Esophagus muscularis mucosa (tissue), 4 donors: Measurements from ENCODE around the gene AP1S3. TPM values are rescaled to one million over a fixed set of nuclear protein-coding genes. Genes with fewer than 3 reads are reported as not detected.
"Not testable (repeated sequence)": the region's sequence is repeated elsewhere in the genome, so short reads cannot be mapped to it uniquely, and the experiment has no call there.

ENCODE experiments used
- DNase-seq: peaks from one replicate; pipeline ENCODE4 v3.0.0-alpha.2; 2017; ENCODE audit errors: extremely low spot score
- H3K27ac ChIP-seq, 4 donors: fragments of 200-600 bp; sonication (generic); replicated peaks in 1 of 4; 1 replicate in 3 of 4; 2 replicates in 1 of 4; pipeline ENCODE4 v1.5.1; 2016 to 2019; ENCODE audit warnings: mild to moderate bottlenecking in 1 of 4
- H3K27me3 ChIP-seq, 4 donors: fragments of 200-600 bp; sonication (generic); one replicate each; pipeline versions ENCODE4 v1.5.1 to v1.6.0; 2016 to 2019
- H3K36me3 ChIP-seq, 4 donors: fragments of 200-600 bp; sonication (generic); one replicate each; pipeline ENCODE4 v1.5.1; 2016 to 2019
- H3K4me1 ChIP-seq, 4 donors: fragments of 200-600 bp; sonication (generic); one replicate each; pipeline ENCODE4 v1.5.1; 2016 to 2019
- H3K4me3 ChIP-seq, 4 donors: fragments of 200-600 bp; sonication (generic); 1 replicate in 2 of 4; 2 replicates in 2 of 4; pipeline ENCODE4 v1.5.1; 2016 to 2019; ENCODE audit warnings: mild to moderate bottlenecking in 4 of 4, moderate library complexity in 1 of 4
- H3K9me3 ChIP-seq, 4 donors: fragments of 200-600 bp; sonication (generic); 1 replicate in 3 of 4; 2 replicates in 1 of 4; pipeline ENCODE4 v1.5.1; 2016 to 2019
- CTCF ChIP-seq, 3 experiments: fragments of 200-600 bp in 2 of 3; fragments of 450-650 bp in 1 of 3; sonication (generic) in 2 of 3; IDR thresholded peaks; one replicate each; pipeline ENCODE4 v1.5.1; 2017 to 2019; ENCODE audit warnings: antibody characterized with exemption in 3 of 3, mild to moderate bottlenecking in 2 of 3, moderate library complexity in 1 of 3
- EP300 ChIP-seq: sonication (generic); formaldehyde crosslinking; IDR thresholded peaks from one replicate; pipeline ENCODE4 v1.6.1; 2017; ENCODE audit warnings: antibody characterized with exemption
- POLR2A ChIP-seq: fragments of 450-650 bp; IDR thresholded peaks from one replicate; pipeline ENCODE4 v1.6.1; 2017; ENCODE audit warnings: antibody characterized with exemption, moderate library complexity, mild to moderate bottlenecking, low read depth
- POLR2AphosphoS5 ChIP-seq, 2 donors: sonication (generic); formaldehyde crosslinking; IDR thresholded peaks; one replicate each; pipeline ENCODE4 v1.6.1; 2017; ENCODE audit warnings: antibody characterized with exemption in 2 of 2
- WGBS: methylation state at CpG from one replicate; pipeline ENCODE4 v1.1.5; 2018; 5-methylcytosine and 5-hydroxymethylcytosine counted together
- intact Hi-C: fragments of 100-400 bp; cut with DNase I; formaldehyde crosslinking; loops from one replicate; pipeline ENCODE4 v1.15.1; 2023
- total RNA-seq, 4 donors: library from RNA; depleted of rRNA; stranded (reverse); fragments of >200 nt; gene quantifications; one replicate each; pipeline versions ENCODE4 v1.1.0 to v1.2.1, GENCODE V29; 2016

AP1S3 gene
- total RNA-seq, 4 donors from 2014 or later, result 0.40 to 2.7 (median 0.85) TPM

GRCh38 chr2:223820549-223820948, 16.8 kb downstream of the AP1S3 start:
- no peak overlapping the region for H3K4me3 ChIP-seq
- no peaks in the 10 kb centered on the region for H3K36me3 ChIP-seq
- peaks cover 0 to 17% (median 8%) of the 10 kb centered on the region in 4 donors for H3K4me1 ChIP-seq
- H3K27me3 ChIP-seq, result no peaks in the 10 kb centered on the region
- WGBS, result 62% methylated on average over 2 of the region's 2 CpGs
- TF ChIP-seq POLR2A, result no peak
- no peak for TF ChIP-seq CTCF (IDR thresholded peaks at IDR 0.05)
- TF ChIP-seq POLR2AphosphoS5 (IDR thresholded peaks at IDR 0.05), result no peak
- no peak for TF ChIP-seq EP300
- intact Hi-C loops, result no loop called here
- H3K9me3 ChIP-seq, result no peaks in the 10 kb centered on the region
- no peak overlapping the region for H3K27ac ChIP-seq
- no peak for DNase-seq

GRCh38 chr2:223819891-223820290, 17.5 kb downstream of the AP1S3 start:
- WGBS, result 84% methylated on average over 3 of the region's 3 CpGs

GRCh38 chr2:223815884-223816570, 21.4 kb downstream of the AP1S3 start:
- no peaks in the 10 kb centered on the region for H3K36me3 ChIP-seq
- no peak overlapping the region for H3K27ac ChIP-seq
- no peak for TF ChIP-seq POLR2AphosphoS5 (IDR thresholded peaks at IDR 0.05)
- no peak for TF ChIP-seq CTCF (IDR thresholded peaks at IDR 0.05)
- no peak for TF ChIP-seq POLR2A
- TF ChIP-seq EP300, result no peak
- no peaks in the 10 kb centered on the region for H3K9me3 ChIP-seq
- DNase-seq, result no peak
- intact Hi-C loops, result no loop called here
- peaks cover 0 to 20% (median 13%) of the 10 kb centered on the region in 4 donors for H3K4me1 ChIP-seq
- no peaks in the 10 kb centered on the region for H3K27me3 ChIP-seq
- WGBS, result 56% methylated on average over 13 of the region's 13 CpGs
- no peak overlapping the region for H3K4me3 ChIP-seq

More at GRCh38 chr2:223819891-223820290, 17.5 kb downstream of the AP1S3 start:
- Histone ChIP-seq H3K9me3 (no peaks in the 10 kb centered on the region), H3K4me1 (peaks cover 0 to 18% (median 9%) of the 10 kb centered on the region in 4 donors), H3K27ac (no peak overlapping the region), H3K36me3 (no peaks in the 10 kb centered on the region), H3K27me3 (no peaks in the 10 kb centered on the region), H3K4me3 (no peak overlapping the region)
- no peak for DNase-seq
- TF ChIP-seq EP300, result no peak
- TF ChIP-seq POLR2A, result no peak
- TF ChIP-seq CTCF (IDR thresholded peaks at IDR 0.05), result no peak
- intact Hi-C loops, result no loop called here

GRCh38 chr2:223815186-223815883, 22.0 kb downstream of the AP1S3 start:
- WGBS, result 68% methylated on average over 3 of the region's 3 CpGs
- H3K9me3 ChIP-seq, result no peaks in the 10 kb centered on the region
- peaks cover 0 to 20% (median 13%) of the 10 kb centered on the region in 4 donors for H3K4me1 ChIP-seq
- H3K27me3 ChIP-seq, result no peaks in the 10 kb centered on the region
- TF ChIP-seq POLR2A (no peak), EP300 (no peak), CTCF (IDR thresholded peaks at IDR 0.05) (no peak), POLR2AphosphoS5 (IDR thresholded peaks at IDR 0.05) (no peak)
- no peak for DNase-seq
- intact Hi-C loops, result no loop called here
- H3K4me3 ChIP-seq, result no peak overlapping the region
- H3K36me3 ChIP-seq, result no peaks in the 10 kb centered on the region
- H3K27ac ChIP-seq, result no peak overlapping the region

GRCh38 chr2:223814764-223815163, 22.6 kb downstream of the AP1S3 start:
- H3K4me1 ChIP-seq, result peaks cover 0 to 20% (median 13%) of the 10 kb centered on the region in 4 donors
- DNase-seq, intact Hi-C loops, H3K4me3 ChIP-seq, H3K36me3 ChIP-seq, H3K27me3 ChIP-seq, H3K27ac ChIP-seq, H3K9me3 ChIP-seq: not testable (repeated sequence)
- 72% methylated on average over 3 of the region's 3 CpGs for WGBS
